Liver (tissue), 9 donors: ENCODE measurements around the gene OBP2A. TPM values are rescaled to one million over a fixed set of nuclear protein-coding genes. Genes with fewer than 3 reads are reported as not detected.

Source experiments
- DNase-seq: peaks from one replicate; pipeline ENCODE4 v3.0.0-alpha.2; 2017; ENCODE audit warnings: low spot score
- H3K27ac ChIP-seq, 2 donors: one replicate each; pipeline ENCODE4 v1.7.0; 2013; ENCODE audit warnings: inconsistent platforms in 2 of 2, low read length in 2 of 2, control low read depth in 1 of 2, low read depth in 1 of 2, mild to moderate bottlenecking in 1 of 2
- H3K27me3 ChIP-seq, 4 donors: one replicate each; pipeline versions ENCODE4 v1.6.1 to v1.7.0; 2013; ENCODE audit warnings: low read length in 3 of 4, inconsistent platforms in 1 of 4, mild to moderate bottlenecking in 1 of 4, moderate library complexity in 1 of 4; ENCODE audit not compliant: control insufficient read depth in 4 of 4, insufficient read depth in 4 of 4
- H3K36me3 ChIP-seq, 4 donors: one replicate each; pipeline versions ENCODE4 v1.6.1 to v1.7.0; 2013; ENCODE audit warnings: low read length in 3 of 4, mild to moderate bottlenecking in 3 of 4, low read depth in 1 of 4, moderate library complexity in 1 of 4; ENCODE audit not compliant: control insufficient read depth in 4 of 4, insufficient read depth in 3 of 4
- H3K4me1 ChIP-seq, 4 donors: one replicate each; pipeline versions ENCODE4 v1.6.1 to v1.7.0; 2013; ENCODE audit warnings: low read length in 3 of 4, mild to moderate bottlenecking in 3 of 4, moderate library complexity in 1 of 4; ENCODE audit not compliant: control insufficient read depth in 4 of 4, insufficient read depth in 4 of 4
- H3K4me3 ChIP-seq, 3 donors: one replicate each; pipeline versions ENCODE4 v1.6.1 to v1.7.0; 2013; ENCODE audit warnings: low read length in 3 of 3, control low read depth in 1 of 3, low read depth in 1 of 3, mild to moderate bottlenecking in 1 of 3
- H3K9ac ChIP-seq, 2 donors: one replicate each; pipeline ENCODE4 v1.7.0; 2013; ENCODE audit warnings: low read length in 2 of 2, mild to moderate bottlenecking in 2 of 2, moderate library complexity in 2 of 2, control low read depth in 1 of 2, low read depth in 1 of 2
- H3K9me3 ChIP-seq, 4 donors: one replicate each; pipeline versions ENCODE4 v1.6.1 to v1.7.0; 2013; ENCODE audit warnings: low read length in 3 of 4; ENCODE audit not compliant: control insufficient read depth in 4 of 4
- CTCF ChIP-seq: fragments of 150-350 bp; IDR thresholded peaks from 2 replicates; pipeline ENCODE4 v1.5.1; 2017; ENCODE audit warnings: improper control_type of control experiment, low read depth, low read length; ENCODE audit not compliant: missing input control
- EGR1 ChIP-seq, 2 donors: IDR thresholded peaks; 2 replicates each; pipeline ENCODE4 v1.6.1; 2016 to 2018; ENCODE audit warnings: antibody characterized with exemption in 2 of 2, low read depth in 2 of 2
- FOXA1 ChIP-seq: IDR thresholded peaks from 2 replicates; pipeline ENCODE4 v1.6.1; 2016; ENCODE audit warnings: antibody characterized with exemption
- FOXA2 ChIP-seq: IDR thresholded peaks from 2 replicates; pipeline ENCODE4 v1.6.1; 2016; ENCODE audit warnings: antibody characterized with exemption
- GABPA ChIP-seq, 2 donors: IDR thresholded peaks in 1 of 2; conservative IDR thresholded peaks in 1 of 2; 2 replicates each; pipeline ENCODE4 v1.6.1; 2016; ENCODE audit warnings: antibody characterized with exemption in 2 of 2, mild to moderate bottlenecking in 1 of 2, moderate library complexity in 1 of 2
- HNF4A ChIP-seq, 2 donors: conservative IDR thresholded peaks; 2 replicates each; pipeline ENCODE4 v1.6.1; 2016; ENCODE audit warnings: antibody characterized with exemption in 2 of 2, mild to moderate bottlenecking in 2 of 2
- HNF4G ChIP-seq: IDR thresholded peaks from 2 replicates; pipeline ENCODE4 v1.6.1; 2016; ENCODE audit warnings: antibody characterized with exemption
- JUND ChIP-seq, 2 donors: IDR thresholded peaks; 2 replicates each; pipeline ENCODE4 v1.6.1; 2016; ENCODE audit warnings: antibody characterized with exemption in 2 of 2
- MAX ChIP-seq: IDR thresholded peaks from 2 replicates; pipeline ENCODE4 v1.6.1; 2016; ENCODE audit warnings: antibody characterized with exemption
- NR2F2 ChIP-seq: IDR thresholded peaks from 2 replicates; pipeline ENCODE4 v1.6.1; 2016; ENCODE audit warnings: antibody characterized with exemption
- RAD21 ChIP-seq, 2 donors: IDR thresholded peaks; 2 replicates each; pipeline ENCODE4 v1.6.1; 2016; ENCODE audit warnings: antibody characterized with exemption in 2 of 2, mild to moderate bottlenecking in 2 of 2
- REST ChIP-seq: IDR thresholded peaks from 2 replicates; pipeline ENCODE4 v1.6.1; 2016; ENCODE audit warnings: antibody characterized with exemption, mild to moderate bottlenecking
- RXRA ChIP-seq, 2 donors: IDR thresholded peaks; 2 replicates each; pipeline ENCODE4 v1.6.1; 2017 to 2018; ENCODE audit warnings: antibody characterized with exemption in 2 of 2, mild to moderate bottlenecking in 1 of 2
- SP1 ChIP-seq: IDR thresholded peaks from 2 replicates; pipeline ENCODE4 v1.6.1; 2018; ENCODE audit warnings: antibody characterized with exemption, mild to moderate bottlenecking
- TAF1 ChIP-seq: conservative IDR thresholded peaks from 2 replicates; pipeline ENCODE4 v1.6.1; 2016; ENCODE audit warnings: antibody characterized with exemption, mild to moderate bottlenecking
- YY1 ChIP-seq: IDR thresholded peaks from 2 replicates; pipeline ENCODE4 v1.6.1; 2016; ENCODE audit warnings: antibody characterized with exemption, mild to moderate bottlenecking
- WGBS: extraction: QIAGEN DNeasy Blood & Tissue Kit; methylation state at CpG from one replicate; pipeline ENCODE4 v1.1.7; 2013; 5-methylcytosine and 5-hydroxymethylcytosine counted together
- polyA plus RNA-seq, 2 donors: library from polyadenylated mRNA; stranded (reverse) in 1 of 2; unstranded in 1 of 2; fragments of 200-250 nt in 1 of 2; fragments of >200 nt in 1 of 2; fragmentation: Nextera tagmentation in 1 of 2; extraction: Ambion mirVana in 1 of 2; gene quantifications; one replicate each; pipeline versions ENCODE4 v1.2.1 to v1.2.3, GENCODE V29; 2013 to 2015
- total RNA-seq, 2 donors: library from RNA; depleted of rRNA; stranded (reverse); fragments of >200 nt; gene quantifications; one replicate each; pipeline ENCODE4 v1.2.3, GENCODE V29; 2014
- TF ChIP-seq, protein P1 (sequence below): IDR thresholded peaks from 2 replicates; pipeline ENCODE4 v1.6.1; 2016; ENCODE audit warnings: antibody characterized with exemption
- TF ChIP-seq, protein P2 (sequence below): IDR thresholded peaks from 2 replicates; pipeline ENCODE4 v1.6.1; 2016; ENCODE audit warnings: antibody characterized with exemption
- donor health status: healthy.
- donor health status: healthy.
- donor health status: healthy.
- donor health status: healthy.
- donor health status: healthy.

Gene OBP2A
- total and polyA plus RNA-seq, 4 donors, result not detected

GRCh38 chr9:135574943-135575342, 29.0 kb downstream of the OBP2A start:
- TF ChIP-seq JUND (IDR thresholded peaks at IDR 0.05), result no peak
- TF ChIP-seq SP1, result no peak
- no peak for TF ChIP-seq HNF4A (conservative IDR thresholded peaks at IDR 0.05)
- TF ChIP-seq EGR1 (IDR thresholded peaks at IDR 0.05; ENCODE audit: low read depth in 2 of 2), result no peak
- TF ChIP-seq REST, result no peak
- TF ChIP-seq, protein P1, sequence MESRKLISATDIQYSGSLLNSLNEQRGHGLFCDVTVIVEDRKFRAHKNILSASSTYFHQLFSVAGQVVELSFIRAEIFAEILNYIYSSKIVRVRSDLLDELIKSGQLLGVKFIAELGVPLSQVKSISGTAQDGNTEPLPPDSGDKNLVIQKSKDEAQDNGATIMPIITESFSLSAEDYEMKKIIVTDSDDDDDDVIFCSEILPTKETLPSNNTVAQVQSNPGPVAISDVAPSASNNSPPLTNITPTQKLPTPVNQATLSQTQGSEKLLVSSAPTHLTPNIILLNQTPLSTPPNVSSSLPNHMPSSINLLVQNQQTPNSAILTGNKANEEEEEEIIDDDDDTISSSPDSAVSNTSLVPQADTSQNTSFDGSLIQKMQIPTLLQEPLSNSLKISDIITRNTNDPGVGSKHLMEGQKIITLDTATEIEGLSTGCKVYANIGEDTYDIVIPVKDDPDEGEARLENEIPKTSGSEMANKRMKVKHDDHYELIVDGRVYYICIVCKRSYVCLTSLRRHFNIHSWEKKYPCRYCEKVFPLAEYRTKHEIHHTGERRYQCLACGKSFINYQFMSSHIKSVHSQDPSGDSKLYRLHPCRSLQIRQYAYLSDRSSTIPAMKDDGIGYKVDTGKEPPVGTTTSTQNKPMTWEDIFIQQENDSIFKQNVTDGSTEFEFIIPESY, result no peak
- no peak for TF ChIP-seq NR2F2
- no peak for TF ChIP-seq CTCF
- TF ChIP-seq FOXA2, result no peak
- no peak for TF ChIP-seq HNF4G
- TF ChIP-seq MAX, result no peak
- TF ChIP-seq, protein P2, sequence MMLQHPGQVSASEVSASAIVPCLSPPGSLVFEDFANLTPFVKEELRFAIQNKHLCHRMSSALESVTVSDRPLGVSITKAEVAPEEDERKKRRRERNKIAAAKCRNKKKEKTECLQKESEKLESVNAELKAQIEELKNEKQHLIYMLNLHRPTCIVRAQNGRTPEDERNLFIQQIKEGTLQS, result no peak
- TF ChIP-seq FOXA1, result no peak
- TF ChIP-seq YY1, result no peak
- TF ChIP-seq TAF1, result no peak
- no peak for TF ChIP-seq RXRA (IDR thresholded peaks at IDR 0.05)
- TF ChIP-seq RAD21 (IDR thresholded peaks at IDR 0.05), result no peak
- TF ChIP-seq GABPA (IDR thresholded peaks at IDR 0.05 in 1 of 2, conservative IDR thresholded peaks at IDR 0.05 in 1 of 2), result no peak
- peaks cover 0 to 14% (median 2%) of the 10 kb centered on the region in 4 donors for H3K27me3 ChIP-seq
- H3K36me3 ChIP-seq, result no peaks in the 10 kb centered on the region
- no peak overlapping the region for H3K9ac ChIP-seq
- 90% methylated on average over 15 of the region's 15 CpGs for WGBS
- DNase-seq, result no peak
- H3K27ac ChIP-seq, result no peak overlapping the region
- no peaks in the 10 kb centered on the region for H3K4me1 ChIP-seq
- no peaks in the 10 kb centered on the region for H3K9me3 ChIP-seq
- no peak overlapping the region for H3K4me3 ChIP-seq
